ENCODE results near the gene ANO7.

- TF ChIP-seq, protein P1, sequence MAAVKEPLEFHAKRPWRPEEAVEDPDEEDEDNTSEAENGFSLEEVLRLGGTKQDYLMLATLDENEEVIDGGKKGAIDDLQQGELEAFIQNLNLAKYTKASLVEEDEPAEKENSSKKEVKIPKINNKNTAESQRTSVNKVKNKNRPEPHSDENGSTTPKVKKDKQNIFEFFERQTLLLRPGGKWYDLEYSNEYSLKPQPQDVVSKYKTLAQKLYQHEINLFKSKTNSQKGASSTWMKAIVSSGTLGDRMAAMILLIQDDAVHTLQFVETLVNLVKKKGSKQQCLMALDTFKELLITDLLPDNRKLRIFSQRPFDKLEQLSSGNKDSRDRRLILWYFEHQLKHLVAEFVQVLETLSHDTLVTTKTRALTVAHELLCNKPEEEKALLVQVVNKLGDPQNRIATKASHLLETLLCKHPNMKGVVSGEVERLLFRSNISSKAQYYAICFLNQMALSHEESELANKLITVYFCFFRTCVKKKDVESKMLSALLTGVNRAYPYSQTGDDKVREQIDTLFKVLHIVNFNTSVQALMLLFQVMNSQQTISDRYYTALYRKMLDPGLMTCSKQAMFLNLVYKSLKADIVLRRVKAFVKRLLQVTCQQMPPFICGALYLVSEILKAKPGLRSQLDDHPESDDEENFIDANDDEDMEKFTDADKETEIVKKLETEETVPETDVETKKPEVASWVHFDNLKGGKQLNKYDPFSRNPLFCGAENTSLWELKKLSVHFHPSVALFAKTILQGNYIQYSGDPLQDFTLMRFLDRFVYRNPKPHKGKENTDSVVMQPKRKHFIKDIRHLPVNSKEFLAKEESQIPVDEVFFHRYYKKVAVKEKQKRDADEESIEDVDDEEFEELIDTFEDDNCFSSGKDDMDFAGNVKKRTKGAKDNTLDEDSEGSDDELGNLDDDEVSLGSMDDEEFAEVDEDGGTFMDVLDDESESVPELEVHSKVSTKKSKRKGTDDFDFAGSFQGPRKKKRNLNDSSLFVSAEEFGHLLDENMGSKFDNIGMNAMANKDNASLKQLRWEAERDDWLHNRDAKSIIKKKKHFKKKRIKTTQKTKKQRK (IDR thresholded peaks at IDR 0.05; ENCODE audit: low read length): no peak
- no peak for TF ChIP-seq HNF4G (IDR thresholded peaks at IDR 0.05; ENCODE audit: borderline replicate concordance, low read depth, low read length)
- no peak for TF ChIP-seq HNF4G (CRISPR knock-in tag; IDR thresholded peaks at IDR 0.05; ENCODE audit: borderline replicate concordance, low read depth)
- TF ChIP-seq PHF8 (CRISPR knock-in tag; IDR thresholded peaks at IDR 0.05): no peak
- no peak for TF ChIP-seq CTCF (CRISPR knock-in tag; IDR thresholded peaks at IDR 0.05)
These were observed 14.9 kb upstream of the ANO7 start for GRCh38 chr2:241173557-241173956.
